ENCODE results near the gene ST6GAL1.
"Not testable (repeated sequence)": the region's sequence is repeated elsewhere in the genome, so short reads cannot be mapped to it uniquely, and the experiment has no call there.

Gene ST6GAL1

GRCh38 chr3:186886202-186886981 lies 43.9 kb upstream of the ST6GAL1 start:
- Histone ChIP-seq H3K27me3 (ENCODE audit: insufficient read depth, low read depth) (no peaks in the 10 kb centered on the region), H3K79me2 (ENCODE audit: insufficient read depth, low read depth) (no peaks in the 10 kb centered on the region), H3K4me3 (IDR thresholded peaks at IDR 0.05; ENCODE audit: insufficient read depth, low read depth, low read length) (no peak overlapping the region), H3K4me1 (ENCODE audit: low read depth, poor library complexity, severe bottlenecking) (no peaks in the 10 kb centered on the region), H4K20me1 (ENCODE audit: insufficient read depth) (no peaks in the 10 kb centered on the region), H3K36me3 (ENCODE audit: insufficient read depth) (no peaks in the 10 kb centered on the region), H3K27ac (no peak overlapping the region), H3K4me2 (no peak overlapping the region), H2AFZ (ENCODE audit: low read depth) (no peak overlapping the region), H3K9ac (no peak overlapping the region)
- no peak for TF ChIP-seq CTCF (conservative IDR thresholded peaks at IDR 0.05; ENCODE audit: low read depth, low read length)

- H3K27me3 ChIP-seq (ENCODE audit: insufficient read depth, low read depth); H3K79me2 ChIP-seq (ENCODE audit: insufficient read depth, low read depth); H3K9ac ChIP-seq; H3K4me3 ChIP-seq (IDR thresholded peaks at IDR 0.05; ENCODE audit: insufficient read depth, low read depth, low read length); H3K27ac ChIP-seq; H4K20me1 ChIP-seq (ENCODE audit: insufficient read depth); H3K4me1 ChIP-seq (ENCODE audit: low read depth, poor library complexity, severe bottlenecking); H3K4me2 ChIP-seq; H3K36me3 ChIP-seq (ENCODE audit: insufficient read depth); H2AFZ ChIP-seq (ENCODE audit: low read depth): not testable (repeated sequence)
Measured at GRCh38 chr3:186887507-186887938, 42.8 kb upstream of the ST6GAL1 start.

- no peaks in the 10 kb centered on the region for H3K27me3 ChIP-seq (ENCODE audit: insufficient read depth, low read depth)
- TF ChIP-seq CTCF (conservative IDR thresholded peaks at IDR 0.05; ENCODE audit: low read depth, low read length) = no peak
- H2AFZ ChIP-seq (ENCODE audit: low read depth) = no peak overlapping the region
- no peak overlapping the region for H3K27ac ChIP-seq
- H4K20me1 ChIP-seq (ENCODE audit: insufficient read depth) = no peaks in the 10 kb centered on the region
- H3K79me2 ChIP-seq (ENCODE audit: insufficient read depth, low read depth) = no peaks in the 10 kb centered on the region
- no peaks in the 10 kb centered on the region for H3K4me1 ChIP-seq (ENCODE audit: low read depth, poor library complexity, severe bottlenecking)
- no peak overlapping the region for H3K4me3 ChIP-seq (IDR thresholded peaks at IDR 0.05; ENCODE audit: insufficient read depth, low read depth, low read length)
- no peaks in the 10 kb centered on the region for H3K36me3 ChIP-seq (ENCODE audit: insufficient read depth)
- H3K9ac ChIP-seq = no peak overlapping the region
- no peak overlapping the region for H3K4me2 ChIP-seq
Measured at GRCh38 chr3:186888569-186888968, 41.8 kb upstream of the ST6GAL1 start.

GRCh38 chr3:186889698-186890097 lies 40.6 kb upstream of the ST6GAL1 start:
- H2AFZ ChIP-seq (ENCODE audit: low read depth); H3K9ac ChIP-seq; H3K4me1 ChIP-seq (ENCODE audit: low read depth, poor library complexity, severe bottlenecking); H3K27ac ChIP-seq; H3K27me3 ChIP-seq (ENCODE audit: insufficient read depth, low read depth); H4K20me1 ChIP-seq (ENCODE audit: insufficient read depth); H3K4me2 ChIP-seq; H3K36me3 ChIP-seq (ENCODE audit: insufficient read depth); H3K4me3 ChIP-seq (IDR thresholded peaks at IDR 0.05; ENCODE audit: insufficient read depth, low read depth, low read length); H3K79me2 ChIP-seq (ENCODE audit: insufficient read depth, low read depth): not testable (repeated sequence)

GRCh38 chr3:186890911-186891310 lies 39.4 kb upstream of the ST6GAL1 start:
- Histone ChIP-seq H3K27ac (no peak overlapping the region), H3K79me2 (ENCODE audit: insufficient read depth, low read depth) (no peaks in the 10 kb centered on the region), H3K9ac (no peak overlapping the region), H4K20me1 (ENCODE audit: insufficient read depth) (no peaks in the 10 kb centered on the region), H3K4me3 (IDR thresholded peaks at IDR 0.05; ENCODE audit: insufficient read depth, low read depth, low read length) (no peak overlapping the region), H3K27me3 (ENCODE audit: insufficient read depth, low read depth) (no peaks in the 10 kb centered on the region), H2AFZ (ENCODE audit: low read depth) (no peak overlapping the region), H3K4me2 (no peak overlapping the region), H3K36me3 (ENCODE audit: insufficient read depth) (no peaks in the 10 kb centered on the region), H3K4me1 (ENCODE audit: low read depth, poor library complexity, severe bottlenecking) (no peaks in the 10 kb centered on the region)
- no peak for TF ChIP-seq CTCF (conservative IDR thresholded peaks at IDR 0.05; ENCODE audit: low read depth, low read length)

GRCh38 chr3:186893071-186893470 lies 37.3 kb upstream of the ST6GAL1 start:
- H3K4me1 ChIP-seq (ENCODE audit: low read depth, poor library complexity, severe bottlenecking); H3K79me2 ChIP-seq (ENCODE audit: insufficient read depth, low read depth); H3K27ac ChIP-seq; H3K9ac ChIP-seq; H4K20me1 ChIP-seq (ENCODE audit: insufficient read depth); H2AFZ ChIP-seq (ENCODE audit: low read depth); H3K36me3 ChIP-seq (ENCODE audit: insufficient read depth); H3K4me3 ChIP-seq (IDR thresholded peaks at IDR 0.05; ENCODE audit: insufficient read depth, low read depth, low read length); H3K4me2 ChIP-seq; H3K27me3 ChIP-seq (ENCODE audit: insufficient read depth, low read depth): not testable (repeated sequence)

All from KMS-11 (cell line).